Endothelial cell of umbilical vein (primary cell): ENCODE data around the gene TSPAN18. TPM values are rescaled to one million over a fixed set of nuclear protein-coding genes. Genes with fewer than 3 reads are reported as not detected.

Experiments used
- BruUV-seq: library from RNA; stranded (reverse); fragments of 400-500 nt; replicated peaks from 2 replicates; lab custom pipeline; 2021; lab: Mats Ljungman, UMichigan
- CTCF ChIA-PET: fragments of 300-600, 350-600 bp; sonication (Branson Sonifier 250); formaldehyde crosslinking; loops from one replicate; lab custom pipeline; 2021; ENCODE audit warnings: antibody characterized with exemption, inconsistent platforms; lab: Charles Lee
- POLR2A ChIA-PET: fragments of 300-600, 350-600 bp; sonication (Branson Sonifier 250); formaldehyde crosslinking; loops from one replicate; lab custom pipeline; 2021; ENCODE audit warnings: antibody characterized with exemption, inconsistent platforms; lab: Charles Lee
- DNase-seq: peaks from one replicate; pipeline ENCODE4 v3.0.0-alpha.2; 2011; ENCODE audit warnings: low read depth, low spot score
- FAIRE-seq: peaks from 2 replicates; lab custom pipeline; 2011; peaks lifted over from hg19 to GRCh38; lab: Jason Lieb, UNC
- H2AFZ ChIP-seq: 2 replicates; pipeline ENCODE4 v1.6.0; 2012; ENCODE audit warnings: low read depth, low read length, control low read depth, inconsistent platforms
- H3K27ac ChIP-seq: 2 replicates; pipeline ENCODE4 v1.5.1; 2011; ENCODE audit warnings: low read depth, mild to moderate bottlenecking, control low read depth, low read length, moderate library complexity; ENCODE audit not compliant: insufficient read depth
- H3K27me3 ChIP-seq, 2 experiments: 2 replicates each; pipeline versions ENCODE4 v1.6.0 to v1.6.1; 2011; ENCODE audit warnings: low read length in 2 of 2, mixed read lengths in 1 of 2; ENCODE audit not compliant: control insufficient read depth in 2 of 2, insufficient read depth in 2 of 2
- H3K36me3 ChIP-seq, 2 experiments: 2 replicates in 1 of 2; 3 replicates in 1 of 2; pipeline ENCODE4 v1.5.1; 2011; ENCODE audit warnings: low read length in 2 of 2, mild to moderate bottlenecking in 1 of 2, moderate library complexity in 1 of 2; ENCODE audit not compliant: control insufficient read depth in 2 of 2, insufficient read depth in 2 of 2; ENCODE audit errors: extremely low read depth in 1 of 2
- H3K4me1 ChIP-seq: 3 replicates; pipeline ENCODE4 v1.5.1; 2011; ENCODE audit warnings: mild to moderate bottlenecking, low read length; ENCODE audit not compliant: control insufficient read depth, insufficient read depth; ENCODE audit errors: extremely low read depth
- H3K4me2 ChIP-seq: 2 replicates; pipeline ENCODE4 v1.6.1; 2011; ENCODE audit warnings: low read length, control low read depth, mixed read lengths; ENCODE audit not compliant: insufficient read depth
- H3K4me3 ChIP-seq, 3 experiments: fragments of 200-600 bp in 1 of 3; sonication (generic), shearing (Covaris generic) in 1 of 3; replicated peaks in 1 of 3; 2 replicates each; pipeline ENCODE4 v1.5.1; 2011 to 2016; ENCODE audit warnings: control low read depth in 3 of 3, low read length in 3 of 3, mild to moderate bottlenecking in 2 of 3, inconsistent platforms in 1 of 3, low read depth in 1 of 3, moderate library complexity in 1 of 3; ENCODE audit not compliant: insufficient read depth in 1 of 3
- H3K79me2 ChIP-seq: 2 replicates; pipeline ENCODE4 v1.6.0; 2012; ENCODE audit warnings: low read length, inconsistent platforms; ENCODE audit not compliant: control insufficient read depth, insufficient read depth
- H3K9ac ChIP-seq: replicated peaks from 2 replicates; pipeline ENCODE3; 2011; ENCODE audit warnings: low read length, control low read depth; ENCODE audit not compliant: insufficient read depth; ENCODE audit errors: extremely low read depth
- H3K9me1 ChIP-seq: replicated peaks from 3 replicates; pipeline ENCODE4 v1.6.0; 2011; ENCODE audit warnings: mild to moderate bottlenecking, low read length; ENCODE audit not compliant: control insufficient read depth, insufficient read depth; ENCODE audit errors: extremely low read depth
- H3K9me3 ChIP-seq: replicated peaks from 2 replicates; pipeline ENCODE4 v1.5.1; 2012; ENCODE audit warnings: low read length, inconsistent platforms; ENCODE audit not compliant: control insufficient read depth, insufficient read depth
- H4K20me1 ChIP-seq: replicated peaks from 2 replicates; pipeline ENCODE3; 2011; ENCODE audit warnings: mild to moderate bottlenecking, low read length; ENCODE audit not compliant: control insufficient read depth, insufficient read depth; ENCODE audit errors: extremely low read depth
- CTCF ChIP-seq, 2 donors: IDR thresholded peaks; 1 replicate in 1 of 2; 2 replicates in 1 of 2; pipeline ENCODE4 v1.5.1; 2011; ENCODE audit warnings: low read length in 2 of 2, mild to moderate bottlenecking in 2 of 2, moderate library complexity in 2 of 2, control low read depth in 1 of 2, inconsistent platforms in 1 of 2, low read depth in 1 of 2; ENCODE audit not compliant: insufficient read depth in 1 of 2; ENCODE audit errors: extremely low read depth in 1 of 2
- EZH2 ChIP-seq: IDR thresholded peaks from 2 replicates; pipeline ENCODE4 v1.6.1; 2012; ENCODE audit warnings: borderline replicate concordance, low read depth, mild to moderate bottlenecking, moderate library complexity, low read length, inconsistent platforms; ENCODE audit not compliant: severe bottlenecking
- JUN ChIP-seq: IDR thresholded peaks from 2 replicates; pipeline ENCODE4 v1.6.1; 2011; ENCODE audit warnings: borderline replicate concordance, low read depth; ENCODE audit not compliant: insufficient read length, insufficient read depth
- MAX ChIP-seq: IDR thresholded peaks from 2 replicates; pipeline ENCODE4 v1.6.1; 2011; ENCODE audit not compliant: insufficient read depth, insufficient read length
- MYC ChIP-seq: IDR thresholded peaks from one replicate; pipeline ENCODE4 v1.6.1; 2011; ENCODE audit warnings: mild to moderate bottlenecking, low read depth, low read length
- POLR2AphosphoS5 ChIP-seq: IDR thresholded peaks from 2 replicates; pipeline ENCODE4 v1.6.1; 2012; ENCODE audit warnings: low read depth, mild to moderate bottlenecking, control low read depth, low read length, moderate library complexity; ENCODE audit not compliant: insufficient read depth
- dilution Hi-C: fragments of 300-500 bp; cut with MboI; formaldehyde crosslinking; loops from one replicate; pipeline ENCODE4 v1.15.0; 2019; ENCODE audit warnings: low sequenced_read_pairs; ENCODE audit not compliant: extremely low pct_ligation_motif_present
- intact Hi-C: fragments of 100-400 bp; cut with micrococcal nuclease; formaldehyde crosslinking; loops from one replicate; pipeline ENCODE4 v1.10.0; 2022
- polyA plus RNA-seq, 4 experiments: library from polyadenylated mRNA; depleted of rRNA in 3 of 4; stranded (reverse) in 3 of 4; unstranded in 1 of 4; fragments of >200 nt; gene quantifications; 2 replicates each; pipeline versions ENCODE4 v1.2.1 to v1.2.3, GENCODE V29; 2011 to 2012; ENCODE audit warnings: missing spikeins in 1 of 4
- total RNA-seq: library from RNA; stranded (reverse); gene quantifications from 2 replicates; pipeline ENCODE4 v1.2.3, GENCODE V29; 2021

Gene TSPAN18
- total and polyA plus RNA-seq, 2 donors (not counting 3 experiments of a cell fraction or from before 2014, with no cell fraction given) = 32.2 to 118 TPM

GRCh38 chr11:44755556-44756523, 29.1 kb downstream of the TSPAN18 start:
- FAIRE-seq (no peak), DNase-seq (no peak)
- Histone ChIP-seq H3K9me1 (no peaks in the 10 kb centered on the region), H3K9me3 (no peaks in the 10 kb centered on the region), H4K20me1 (peaks cover 2% of the 10 kb centered on the region), H3K27me3 (no peaks in the 10 kb centered on the region), H2AFZ (no peak overlapping the region), H3K27ac (no peak overlapping the region), H3K79me2 (no peaks in the 10 kb centered on the region), H3K9ac (no peak overlapping the region), H3K4me3 (no peak overlapping the region), H3K4me2 (no peak overlapping the region), H3K36me3 (no peaks in the 10 kb centered on the region), H3K4me1 (peaks cover 7% of the 10 kb centered on the region)
- dilution Hi-C loops (no loop called here), intact Hi-C loops (no loop called here)
- TF ChIP-seq JUN (no peak), CTCF (IDR thresholded peaks at IDR 0.05; ENCODE audit: extremely low read depth in 1 of 2, insufficient read depth in 1 of 2, low read depth in 1 of 2, low read length in 2 of 2) (no peak), MAX (no peak), POLR2AphosphoS5 (no peak), EZH2 (no peak), MYC (no peak)
- ChIA-PET POLR2A (no interaction called here), CTCF (interaction anchor here (0.8 kb wide), 1 partner anchor 97 kb away, joined by 3 read pairs; no protein-coding TSS in a partner anchor)
- no TSS peak for BruUV-seq
